HS-27A (cell line): ENCODE data around the gene MAPK10.
A peak's percentile ranks its signal among the peaks of the same experiment; 100 is the strongest.
"Not testable (repeated sequence)": the region's sequence is repeated elsewhere in the genome, so short reads cannot be mapped to it uniquely, and the experiment has no call there.

Experiments used
- DNase-seq: peaks from one replicate; pipeline ENCODE4 v3.0.0-alpha.2; 2012; ENCODE audit warnings: low read depth, missing footprints

MAPK10 gene

GRCh38 chr4:86036736-86037135, 323.1 kb downstream of the MAPK10 start:
- DNase-seq: no peak

- DNase-seq: no peak
Observed at GRCh38 chr4:86035688-86036087, 324.2 kb downstream of the MAPK10 start.

- no peak for DNase-seq
Observed at GRCh38 chr4:86034616-86035015, 325.2 kb downstream of the MAPK10 start.

GRCh38 chr4:86033171-86033570, 326.7 kb downstream of the MAPK10 start:
- no peak for DNase-seq

- no peak for DNase-seq
Observed at GRCh38 chr4:86032476-86033022, 327.3 kb downstream of the MAPK10 start.

- DNase-seq: no peak
Observed at GRCh38 chr4:86031927-86032326, 327.9 kb downstream of the MAPK10 start.

- no peak for DNase-seq
Observed at GRCh38 chr4:86026720-86027119, 333.1 kb downstream of the MAPK10 start.

- DNase-seq: not testable (repeated sequence)
Observed at GRCh38 chr4:86021671-86022070, 338.2 kb downstream of the MAPK10 start.

- no peak for DNase-seq
Observed at GRCh38 chr4:86019906-86020305, 339.9 kb downstream of the MAPK10 start.

- DNase-seq: no peak
Observed at GRCh38 chr4:86019362-86019761, 340.5 kb downstream of the MAPK10 start.

- no peak for DNase-seq
Observed at GRCh38 chr4:86015412-86016350, 344.2 kb downstream of the MAPK10 start.

GRCh38 chr4:86014599-86014998, 345.3 kb downstream of the MAPK10 start:
- no peak for DNase-seq

GRCh38 chr4:86013621-86014020, 346.2 kb downstream of the MAPK10 start:
- DNase-seq: no peak

GRCh38 chr4:86011117-86011516, 348.7 kb downstream of the MAPK10 start:
- DNase-seq: peak; percentile 84

GRCh38 chr4:86007042-86007441, 352.8 kb downstream of the MAPK10 start:
- DNase-seq: no peak

GRCh38 chr4:86006057-86006456, 353.8 kb downstream of the MAPK10 start:
- DNase-seq: no peak

GRCh38 chr4:86004030-86004429, 355.8 kb downstream of the MAPK10 start:
- DNase-seq: no peak

- DNase-seq: no peak
Observed at GRCh38 chr4:86001591-86001990, 358.3 kb downstream of the MAPK10 start.

- DNase-seq: no peak
Observed at GRCh38 chr4:85995361-85995760, 364.5 kb downstream of the MAPK10 start.

- DNase-seq: no peak
Observed at GRCh38 chr4:85994576-85994975, 365.3 kb downstream of the MAPK10 start.

GRCh38 chr4:85993641-85994040, 366.2 kb downstream of the MAPK10 start:
- DNase-seq: no peak

GRCh38 chr4:85986266-85986665, 373.6 kb downstream of the MAPK10 start:
- DNase-seq: no peak

- DNase-seq: no peak
Observed at GRCh38 chr4:85979276-85979675, 380.6 kb downstream of the MAPK10 start.

- no peak for DNase-seq
Observed at GRCh38 chr4:85970535-85970934, 389.3 kb downstream of the MAPK10 start.
